Measurements from ENCODE around the gene POM121C. TPM values are rescaled to one million over a fixed set of nuclear protein-coding genes. Genes with fewer than 3 reads are reported as not detected.
"Not testable (repeated sequence)": the region's sequence is repeated elsewhere in the genome, so short reads cannot be mapped to it uniquely, and the experiment has no call there.

Gene POM121C
- total and polyA plus RNA-seq, 2 of the 4 experiments (the other 2 are of a cell fraction) = 6.1 to 18.3 TPM

GRCh38 chr7:75397865-75398264 lies 88.2 kb downstream of the POM121C start:
- H3K18ac ChIP-seq (ENCODE audit: low read depth, low read length); BruUV-seq (replicated peaks); H3K4me2 ChIP-seq (ENCODE audit: low read depth, low read length); H3K4ac ChIP-seq (ENCODE audit: low read depth, low read length); H3K14ac ChIP-seq (replicated peaks; ENCODE audit: low read depth, low read length); H3K36me3 ChIP-seq (ENCODE audit: control insufficient read depth, insufficient read depth, low read length); H3K4me1 ChIP-seq (ENCODE audit: control insufficient read depth, insufficient read depth, low read length); H3K27me3 ChIP-seq (ENCODE audit: control insufficient read depth, insufficient read depth, low read length); H3K56ac ChIP-seq (ENCODE audit: extremely low read depth, insufficient read depth, low read length); H2BK5ac ChIP-seq (ENCODE audit: low read depth, low read length, poor library complexity, severe bottlenecking); H4K8ac ChIP-seq (ENCODE audit: low read depth in 2 of 2, low read length in 2 of 2); POLR2A ChIA-PET (ENCODE audit: unreplicated experiment); CTCF ChIA-PET; H4K20me1 ChIP-seq (ENCODE audit: insufficient read depth, low read length); H3K9ac ChIP-seq (ENCODE audit: low read depth, low read length); H2AK9ac ChIP-seq (replicated peaks; ENCODE audit: low read depth, low read length, poor library complexity); H3K9me1 ChIP-seq (ENCODE audit: insufficient read depth, low read length); H4K91ac ChIP-seq (ENCODE audit: insufficient read depth, low read depth, low read length); H2AFZ ChIP-seq (replicated peaks; ENCODE audit: low read length, poor library complexity); intact Hi-C loops (cut with micrococcal nuclease); H3K4me3 ChIP-seq (ENCODE audit: insufficient read depth, low read depth, low read length); H2AK5ac ChIP-seq (ENCODE audit: low read depth, low read length); dilution Hi-C loops (cut with HindIII; ENCODE audit: low sequenced_read_pairs, unreplicated experiment); ATAC-seq (ENCODE audit: low read depth); DNase-seq; in situ Hi-C loops (cut with MboI; ENCODE audit: low sequenced_read_pairs); H3K79me1 ChIP-seq (ENCODE audit: low read depth in 1 of 2, low read length in 2 of 2); H2BK20ac ChIP-seq (ENCODE audit: low read depth, low read length); H3K9me3 ChIP-seq (ENCODE audit: control insufficient read depth, insufficient read depth, low read length); H3K23ac ChIP-seq (ENCODE audit: low read depth, low read length); H2BK120ac ChIP-seq (ENCODE audit: low read depth, low read length); H4K5ac ChIP-seq (ENCODE audit: low read depth, low read length); H3K27ac ChIP-seq (ENCODE audit: insufficient read depth, low read length); H2BK15ac ChIP-seq (ENCODE audit: low read depth, low read length): not testable (repeated sequence)
- no CpG with 5 or more reads among the region's 2 CpGs for WGBS, 2 experiments (ENCODE audit: extremely low coverage in 2 of 2, insufficient read length in 1 of 2)

- H3K18ac ChIP-seq (ENCODE audit: low read depth, low read length); H2AK9ac ChIP-seq (replicated peaks; ENCODE audit: low read depth, low read length, poor library complexity); H3K56ac ChIP-seq (ENCODE audit: extremely low read depth, insufficient read depth, low read length); H3K14ac ChIP-seq (replicated peaks; ENCODE audit: low read depth, low read length); POLR2A ChIA-PET (ENCODE audit: unreplicated experiment); H2BK15ac ChIP-seq (ENCODE audit: low read depth, low read length); H3K36me3 ChIP-seq (ENCODE audit: control insufficient read depth, insufficient read depth, low read length); DNase-seq; H2BK20ac ChIP-seq (ENCODE audit: low read depth, low read length); H2BK5ac ChIP-seq (ENCODE audit: low read depth, low read length, poor library complexity, severe bottlenecking); H3K4ac ChIP-seq (ENCODE audit: low read depth, low read length); H3K4me2 ChIP-seq (ENCODE audit: low read depth, low read length); H3K23ac ChIP-seq (ENCODE audit: low read depth, low read length); CTCF ChIA-PET; H2BK120ac ChIP-seq (ENCODE audit: low read depth, low read length); H4K91ac ChIP-seq (ENCODE audit: insufficient read depth, low read depth, low read length); H3K9ac ChIP-seq (ENCODE audit: low read depth, low read length); dilution Hi-C loops (cut with HindIII; ENCODE audit: low sequenced_read_pairs, unreplicated experiment); H4K8ac ChIP-seq (ENCODE audit: low read depth in 2 of 2, low read length in 2 of 2); H3K79me1 ChIP-seq (ENCODE audit: low read depth in 1 of 2, low read length in 2 of 2); H3K4me3 ChIP-seq (ENCODE audit: insufficient read depth, low read depth, low read length); ATAC-seq (ENCODE audit: low read depth); H2AK5ac ChIP-seq (ENCODE audit: low read depth, low read length); H3K27ac ChIP-seq (ENCODE audit: insufficient read depth, low read length); H4K20me1 ChIP-seq (ENCODE audit: insufficient read depth, low read length); in situ Hi-C loops (cut with MboI; ENCODE audit: low sequenced_read_pairs); H3K4me1 ChIP-seq (ENCODE audit: control insufficient read depth, insufficient read depth, low read length); BruUV-seq (replicated peaks); H3K27me3 ChIP-seq (ENCODE audit: control insufficient read depth, insufficient read depth, low read length); intact Hi-C loops (cut with micrococcal nuclease); H4K5ac ChIP-seq (ENCODE audit: low read depth, low read length); H2AFZ ChIP-seq (replicated peaks; ENCODE audit: low read length, poor library complexity); H3K9me3 ChIP-seq (ENCODE audit: control insufficient read depth, insufficient read depth, low read length); H3K9me1 ChIP-seq (ENCODE audit: insufficient read depth, low read length): not testable (repeated sequence)
- no CpG with 5 or more reads among the region's 34 CpGs for WGBS, 2 experiments (ENCODE audit: extremely low coverage in 2 of 2, insufficient read length in 1 of 2)
Observed at GRCh38 chr7:75395329-75395728, 90.8 kb downstream of the POM121C start, which contains the start of gene TRIM73. TSS of gene TRIM73 (plus strand) at chr7:75395629. CDS start at chr7:75398934, 3,305 bp downstream.
